Liver (tissue), 9 donors: ENCODE results near the gene ARHGEF33. TPM values are rescaled to one million over a fixed set of nuclear protein-coding genes. Genes with fewer than 3 reads are reported as not detected.

Source experiments
- DNase-seq: peaks from one replicate; pipeline ENCODE4 v3.0.0-alpha.2; 2017; ENCODE audit warnings: low spot score
- H3K27ac ChIP-seq, 2 donors: one replicate each; pipeline ENCODE4 v1.7.0; 2013; ENCODE audit warnings: inconsistent platforms in 2 of 2, low read length in 2 of 2, control low read depth in 1 of 2, low read depth in 1 of 2, mild to moderate bottlenecking in 1 of 2
- H3K27me3 ChIP-seq, 4 donors: one replicate each; pipeline versions ENCODE4 v1.6.1 to v1.7.0; 2013; ENCODE audit warnings: low read length in 3 of 4, inconsistent platforms in 1 of 4, mild to moderate bottlenecking in 1 of 4, moderate library complexity in 1 of 4; ENCODE audit not compliant: control insufficient read depth in 4 of 4, insufficient read depth in 4 of 4
- H3K36me3 ChIP-seq, 4 donors: one replicate each; pipeline versions ENCODE4 v1.6.1 to v1.7.0; 2013; ENCODE audit warnings: low read length in 3 of 4, mild to moderate bottlenecking in 3 of 4, low read depth in 1 of 4, moderate library complexity in 1 of 4; ENCODE audit not compliant: control insufficient read depth in 4 of 4, insufficient read depth in 3 of 4
- H3K4me1 ChIP-seq, 4 donors: one replicate each; pipeline versions ENCODE4 v1.6.1 to v1.7.0; 2013; ENCODE audit warnings: low read length in 3 of 4, mild to moderate bottlenecking in 3 of 4, moderate library complexity in 1 of 4; ENCODE audit not compliant: control insufficient read depth in 4 of 4, insufficient read depth in 4 of 4
- H3K4me3 ChIP-seq, 3 donors: one replicate each; pipeline versions ENCODE4 v1.6.1 to v1.7.0; 2013; ENCODE audit warnings: low read length in 3 of 3, control low read depth in 1 of 3, low read depth in 1 of 3, mild to moderate bottlenecking in 1 of 3
- H3K9ac ChIP-seq, 2 donors: one replicate each; pipeline ENCODE4 v1.7.0; 2013; ENCODE audit warnings: low read length in 2 of 2, mild to moderate bottlenecking in 2 of 2, moderate library complexity in 2 of 2, control low read depth in 1 of 2, low read depth in 1 of 2
- H3K9me3 ChIP-seq, 4 donors: one replicate each; pipeline versions ENCODE4 v1.6.1 to v1.7.0; 2013; ENCODE audit warnings: low read length in 3 of 4; ENCODE audit not compliant: control insufficient read depth in 4 of 4
- FOXA1 ChIP-seq: IDR thresholded peaks from 2 replicates; pipeline ENCODE4 v1.6.1; 2016; ENCODE audit warnings: antibody characterized with exemption
- HNF4A ChIP-seq, 2 donors: conservative IDR thresholded peaks; 2 replicates each; pipeline ENCODE4 v1.6.1; 2016; ENCODE audit warnings: antibody characterized with exemption in 2 of 2, mild to moderate bottlenecking in 2 of 2
- HNF4G ChIP-seq: IDR thresholded peaks from 2 replicates; pipeline ENCODE4 v1.6.1; 2016; ENCODE audit warnings: antibody characterized with exemption
- JUND ChIP-seq, 2 donors: IDR thresholded peaks; 2 replicates each; pipeline ENCODE4 v1.6.1; 2016; ENCODE audit warnings: antibody characterized with exemption in 2 of 2
- NR2F2 ChIP-seq: IDR thresholded peaks from 2 replicates; pipeline ENCODE4 v1.6.1; 2016; ENCODE audit warnings: antibody characterized with exemption
- RAD21 ChIP-seq, 2 donors: IDR thresholded peaks; 2 replicates each; pipeline ENCODE4 v1.6.1; 2016; ENCODE audit warnings: antibody characterized with exemption in 2 of 2, mild to moderate bottlenecking in 2 of 2
- SP1 ChIP-seq: IDR thresholded peaks from 2 replicates; pipeline ENCODE4 v1.6.1; 2018; ENCODE audit warnings: antibody characterized with exemption, mild to moderate bottlenecking
- TAF1 ChIP-seq: conservative IDR thresholded peaks from 2 replicates; pipeline ENCODE4 v1.6.1; 2016; ENCODE audit warnings: antibody characterized with exemption, mild to moderate bottlenecking
- WGBS: extraction: QIAGEN DNeasy Blood & Tissue Kit; methylation state at CpG from one replicate; pipeline ENCODE4 v1.1.7; 2013; 5-methylcytosine and 5-hydroxymethylcytosine counted together
- polyA plus RNA-seq, 2 donors: library from polyadenylated mRNA; stranded (reverse) in 1 of 2; unstranded in 1 of 2; fragments of 200-250 nt in 1 of 2; fragments of >200 nt in 1 of 2; fragmentation: Nextera tagmentation in 1 of 2; extraction: Ambion mirVana in 1 of 2; gene quantifications; one replicate each; pipeline versions ENCODE4 v1.2.1 to v1.2.3, GENCODE V29; 2013 to 2015
- total RNA-seq, 2 donors: library from RNA; depleted of rRNA; stranded (reverse); fragments of >200 nt; gene quantifications; one replicate each; pipeline ENCODE4 v1.2.3, GENCODE V29; 2014
- TF ChIP-seq, protein P1 (sequence below): fragments of 150-350 bp; IDR thresholded peaks from 2 replicates; pipeline ENCODE4 v1.5.1; 2017; ENCODE audit warnings: improper control_type of control experiment, low read depth, low read length; ENCODE audit not compliant: missing input control
- TF ChIP-seq, protein P2 (sequence below): IDR thresholded peaks from 2 replicates; pipeline ENCODE4 v1.6.1; 2016; ENCODE audit warnings: antibody characterized with exemption, mild to moderate bottlenecking
- TF ChIP-seq, protein P3 (sequence below): IDR thresholded peaks from 2 replicates; pipeline ENCODE4 v1.6.1; 2016; ENCODE audit warnings: antibody characterized with exemption
- donor health status: healthy.
- donor health status: healthy.
- donor health status: healthy.
- donor health status: healthy.
- donor health status: healthy.

The ARHGEF33 gene
- total and polyA plus RNA-seq, 4 donors, result 0.05 to 0.33 (median 0.08) TPM; not detected in 1

DNA sequence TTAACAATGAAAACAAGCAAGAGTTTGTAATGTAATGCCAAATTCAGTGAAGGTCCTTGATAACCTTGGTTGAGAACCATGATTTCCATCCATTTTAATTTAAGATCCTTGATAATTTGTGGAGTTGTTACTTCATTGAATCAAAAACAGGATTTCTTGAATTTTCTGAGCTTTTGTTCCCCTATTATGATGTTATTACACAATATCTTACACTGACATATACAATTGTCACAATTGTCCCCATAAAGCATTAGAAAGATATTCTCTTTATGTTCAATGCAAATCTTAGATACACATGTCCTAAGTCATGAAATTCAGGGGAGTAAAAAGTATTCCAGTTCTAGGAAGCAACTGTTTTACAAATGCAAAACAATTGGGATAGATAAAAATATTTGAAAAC is 83.6 kb downstream of the ARHGEF33 start:
- DNase-seq, result no peak
- no peaks in the 10 kb centered on the region for H3K27me3 ChIP-seq
- no peak overlapping the region for H3K4me3 ChIP-seq
- no peaks in the 10 kb centered on the region for H3K4me1 ChIP-seq
- H3K27ac ChIP-seq, result no peak overlapping the region
- TF ChIP-seq, protein P1, sequence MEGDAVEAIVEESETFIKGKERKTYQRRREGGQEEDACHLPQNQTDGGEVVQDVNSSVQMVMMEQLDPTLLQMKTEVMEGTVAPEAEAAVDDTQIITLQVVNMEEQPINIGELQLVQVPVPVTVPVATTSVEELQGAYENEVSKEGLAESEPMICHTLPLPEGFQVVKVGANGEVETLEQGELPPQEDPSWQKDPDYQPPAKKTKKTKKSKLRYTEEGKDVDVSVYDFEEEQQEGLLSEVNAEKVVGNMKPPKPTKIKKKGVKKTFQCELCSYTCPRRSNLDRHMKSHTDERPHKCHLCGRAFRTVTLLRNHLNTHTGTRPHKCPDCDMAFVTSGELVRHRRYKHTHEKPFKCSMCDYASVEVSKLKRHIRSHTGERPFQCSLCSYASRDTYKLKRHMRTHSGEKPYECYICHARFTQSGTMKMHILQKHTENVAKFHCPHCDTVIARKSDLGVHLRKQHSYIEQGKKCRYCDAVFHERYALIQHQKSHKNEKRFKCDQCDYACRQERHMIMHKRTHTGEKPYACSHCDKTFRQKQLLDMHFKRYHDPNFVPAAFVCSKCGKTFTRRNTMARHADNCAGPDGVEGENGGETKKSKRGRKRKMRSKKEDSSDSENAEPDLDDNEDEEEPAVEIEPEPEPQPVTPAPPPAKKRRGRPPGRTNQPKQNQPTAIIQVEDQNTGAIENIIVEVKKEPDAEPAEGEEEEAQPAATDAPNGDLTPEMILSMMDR, result no peak
- TF ChIP-seq JUND (IDR thresholded peaks at IDR 0.05), result no peak
- no peak for TF ChIP-seq HNF4A (conservative IDR thresholded peaks at IDR 0.05)
- no peak for TF ChIP-seq HNF4G
- H3K9me3 ChIP-seq, result no peaks in the 10 kb centered on the region
- no peaks in the 10 kb centered on the region for H3K36me3 ChIP-seq
- no peak overlapping the region for H3K9ac ChIP-seq

DNA sequence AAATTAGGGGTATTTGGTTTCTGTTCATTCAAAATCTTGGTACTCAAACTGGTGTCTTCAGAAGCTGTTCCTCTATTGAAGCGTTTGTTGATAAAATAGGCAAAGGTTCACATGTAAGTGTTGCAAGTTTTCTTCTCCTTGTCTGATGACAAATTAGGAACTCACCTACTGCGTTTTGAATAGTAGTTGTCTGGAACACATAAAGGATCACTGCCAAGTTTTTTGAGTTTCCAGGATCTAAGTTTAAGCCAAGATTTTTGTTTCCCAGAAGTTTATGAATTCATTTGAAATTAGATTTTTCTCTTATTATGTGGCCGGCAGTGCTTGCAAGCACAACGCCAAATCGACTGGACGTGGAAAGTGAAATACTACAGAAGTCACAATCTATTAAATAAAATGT is 85.4 kb downstream of the ARHGEF33 start:
- TF ChIP-seq TAF1, result no peak
- no peak for DNase-seq
- WGBS, result 90% methylated on average over 6 of the region's 6 CpGs
- Histone ChIP-seq H3K9me3 (no peaks in the 10 kb centered on the region), H3K9ac (no peak overlapping the region), H3K4me1 (no peaks in the 10 kb centered on the region), H3K27me3 (no peaks in the 10 kb centered on the region), H3K4me3 (no peak overlapping the region), H3K36me3 (no peaks in the 10 kb centered on the region), H3K27ac (no peak overlapping the region)

DNA sequence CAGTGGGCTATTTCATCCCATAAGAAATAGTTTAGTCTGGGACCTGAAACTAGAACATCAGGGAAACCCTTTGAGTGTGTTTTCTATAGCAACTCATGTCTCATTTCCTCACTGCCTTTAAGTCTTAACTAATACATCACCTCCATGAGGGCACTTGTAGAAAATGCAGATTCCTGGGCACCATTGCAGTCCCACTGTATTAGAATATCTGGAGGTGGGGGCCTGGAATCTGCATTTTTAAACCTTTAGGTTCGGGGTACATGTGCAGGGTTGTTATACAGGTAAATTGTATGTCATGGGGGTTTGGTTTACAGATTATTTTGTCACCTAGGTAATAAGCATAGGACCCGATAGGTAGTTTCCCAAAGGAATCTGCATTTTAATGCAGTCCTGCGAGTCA is 87.4 kb downstream of the ARHGEF33 start:
- TF ChIP-seq NR2F2, result no peak
- Histone ChIP-seq H3K36me3 (no peaks in the 10 kb centered on the region), H3K27ac (no peak overlapping the region), H3K4me3 (no peak overlapping the region), H3K9ac (no peak overlapping the region), H3K4me1 (no peaks in the 10 kb centered on the region), H3K9me3 (no peaks in the 10 kb centered on the region), H3K27me3 (no peaks in the 10 kb centered on the region)
- 96% methylated on average over 3 of the region's 3 CpGs for WGBS
- no peak for DNase-seq

DNA sequence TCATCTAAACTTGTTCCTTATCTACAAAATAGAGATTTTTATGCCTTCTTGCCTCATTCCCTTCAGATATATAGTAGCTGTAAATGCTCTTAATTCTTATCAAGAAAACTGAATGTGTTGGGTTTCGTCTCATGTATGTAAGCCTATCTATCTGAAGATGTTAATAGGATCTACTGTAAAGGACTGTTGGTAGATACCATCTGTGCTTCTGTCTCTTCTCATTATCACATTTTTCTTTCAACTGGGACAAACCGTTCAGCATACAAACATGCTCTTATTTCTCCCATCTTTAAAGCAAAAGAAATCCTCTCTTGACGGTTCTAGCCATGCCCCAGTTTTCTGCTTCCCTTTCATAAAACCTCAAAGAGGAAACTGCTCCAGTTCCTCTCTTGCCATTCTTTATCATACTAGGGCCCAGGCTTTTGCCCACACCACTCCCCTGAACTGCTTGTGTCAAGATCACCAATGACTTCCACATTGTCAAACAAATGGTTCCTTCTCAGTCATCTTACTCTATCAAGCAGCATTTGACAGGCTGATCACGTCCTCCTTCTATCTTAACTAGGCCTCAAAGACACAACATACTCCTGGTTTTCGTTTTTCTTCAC is 88.7 kb downstream of the ARHGEF33 start:
- H3K27me3 ChIP-seq, result no peaks in the 10 kb centered on the region
- H3K4me3 ChIP-seq, result no peak overlapping the region
- H3K9me3 ChIP-seq, result no peaks in the 10 kb centered on the region
- no peaks in the 10 kb centered on the region for H3K36me3 ChIP-seq
- DNase-seq, result no peak
- H3K4me1 ChIP-seq, result no peaks in the 10 kb centered on the region
- WGBS, result 87% methylated on average over 5 of the region's 5 CpGs
- no peak for TF ChIP-seq FOXA1
- no peak for TF ChIP-seq TAF1
- no peak for TF ChIP-seq SP1
- TF ChIP-seq, protein P1, result no peak
- no peak for TF ChIP-seq JUND (IDR thresholded peaks at IDR 0.05)
- TF ChIP-seq, protein P2, sequence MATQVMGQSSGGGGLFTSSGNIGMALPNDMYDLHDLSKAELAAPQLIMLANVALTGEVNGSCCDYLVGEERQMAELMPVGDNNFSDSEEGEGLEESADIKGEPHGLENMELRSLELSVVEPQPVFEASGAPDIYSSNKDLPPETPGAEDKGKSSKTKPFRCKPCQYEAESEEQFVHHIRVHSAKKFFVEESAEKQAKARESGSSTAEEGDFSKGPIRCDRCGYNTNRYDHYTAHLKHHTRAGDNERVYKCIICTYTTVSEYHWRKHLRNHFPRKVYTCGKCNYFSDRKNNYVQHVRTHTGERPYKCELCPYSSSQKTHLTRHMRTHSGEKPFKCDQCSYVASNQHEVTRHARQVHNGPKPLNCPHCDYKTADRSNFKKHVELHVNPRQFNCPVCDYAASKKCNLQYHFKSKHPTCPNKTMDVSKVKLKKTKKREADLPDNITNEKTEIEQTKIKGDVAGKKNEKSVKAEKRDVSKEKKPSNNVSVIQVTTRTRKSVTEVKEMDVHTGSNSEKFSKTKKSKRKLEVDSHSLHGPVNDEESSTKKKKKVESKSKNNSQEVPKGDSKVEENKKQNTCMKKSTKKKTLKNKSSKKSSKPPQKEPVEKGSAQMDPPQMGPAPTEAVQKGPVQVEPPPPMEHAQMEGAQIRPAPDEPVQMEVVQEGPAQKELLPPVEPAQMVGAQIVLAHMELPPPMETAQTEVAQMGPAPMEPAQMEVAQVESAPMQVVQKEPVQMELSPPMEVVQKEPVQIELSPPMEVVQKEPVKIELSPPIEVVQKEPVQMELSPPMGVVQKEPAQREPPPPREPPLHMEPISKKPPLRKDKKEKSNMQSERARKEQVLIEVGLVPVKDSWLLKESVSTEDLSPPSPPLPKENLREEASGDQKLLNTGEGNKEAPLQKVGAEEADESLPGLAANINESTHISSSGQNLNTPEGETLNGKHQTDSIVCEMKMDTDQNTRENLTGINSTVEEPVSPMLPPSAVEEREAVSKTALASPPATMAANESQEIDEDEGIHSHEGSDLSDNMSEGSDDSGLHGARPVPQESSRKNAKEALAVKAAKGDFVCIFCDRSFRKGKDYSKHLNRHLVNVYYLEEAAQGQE, result no peak
- no peak for TF ChIP-seq RAD21 (IDR thresholded peaks at IDR 0.05)
- TF ChIP-seq, protein P3, sequence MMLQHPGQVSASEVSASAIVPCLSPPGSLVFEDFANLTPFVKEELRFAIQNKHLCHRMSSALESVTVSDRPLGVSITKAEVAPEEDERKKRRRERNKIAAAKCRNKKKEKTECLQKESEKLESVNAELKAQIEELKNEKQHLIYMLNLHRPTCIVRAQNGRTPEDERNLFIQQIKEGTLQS, result no peak
- no peak overlapping the region for H3K9ac ChIP-seq
- H3K27ac ChIP-seq, result no peak overlapping the region
